ENCODE results near the gene ZNF580.

The ZNF580 gene

DNA sequence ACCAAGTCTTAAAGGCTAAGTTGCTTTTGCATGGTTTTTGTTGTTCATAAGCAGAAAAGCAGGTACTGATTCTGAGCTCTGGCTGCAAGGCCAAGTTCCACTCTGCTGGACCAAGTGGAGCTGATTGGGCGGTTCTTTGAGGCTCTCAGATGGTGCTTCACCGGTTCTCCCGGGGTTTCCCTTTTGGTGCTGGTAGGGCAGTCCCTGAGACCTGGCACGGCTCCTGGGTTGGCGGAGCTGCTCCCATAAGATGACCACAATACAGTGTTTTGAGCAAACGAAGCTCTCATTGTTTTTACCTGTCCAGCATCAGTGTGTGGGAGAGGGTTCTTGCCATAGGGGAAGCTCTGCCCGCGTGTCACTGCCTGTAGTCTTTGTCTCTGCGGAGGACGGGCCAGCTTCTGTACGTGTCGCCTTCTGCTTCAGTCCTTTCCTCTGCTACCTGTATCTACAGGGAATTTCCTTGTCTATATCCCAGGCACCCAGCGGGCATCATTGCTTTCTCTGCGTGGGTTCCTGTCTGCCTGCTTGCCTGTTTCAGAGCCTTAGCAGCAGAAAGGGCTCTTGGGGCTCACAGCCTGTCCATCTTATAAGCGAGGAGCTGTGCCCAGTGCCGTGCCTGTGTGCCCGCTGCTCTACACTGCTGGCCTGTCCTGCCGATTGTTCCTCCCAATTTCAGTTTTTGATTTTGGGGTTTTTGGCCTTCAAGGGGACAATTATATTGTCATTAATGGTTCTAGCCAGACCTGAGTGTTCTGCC, 16.4 kb downstream of the ZNF580 start:
- H3K4me3 ChIP-seq (ENCODE audit: low read depth, low read length) = no peak overlapping the region

DNA sequence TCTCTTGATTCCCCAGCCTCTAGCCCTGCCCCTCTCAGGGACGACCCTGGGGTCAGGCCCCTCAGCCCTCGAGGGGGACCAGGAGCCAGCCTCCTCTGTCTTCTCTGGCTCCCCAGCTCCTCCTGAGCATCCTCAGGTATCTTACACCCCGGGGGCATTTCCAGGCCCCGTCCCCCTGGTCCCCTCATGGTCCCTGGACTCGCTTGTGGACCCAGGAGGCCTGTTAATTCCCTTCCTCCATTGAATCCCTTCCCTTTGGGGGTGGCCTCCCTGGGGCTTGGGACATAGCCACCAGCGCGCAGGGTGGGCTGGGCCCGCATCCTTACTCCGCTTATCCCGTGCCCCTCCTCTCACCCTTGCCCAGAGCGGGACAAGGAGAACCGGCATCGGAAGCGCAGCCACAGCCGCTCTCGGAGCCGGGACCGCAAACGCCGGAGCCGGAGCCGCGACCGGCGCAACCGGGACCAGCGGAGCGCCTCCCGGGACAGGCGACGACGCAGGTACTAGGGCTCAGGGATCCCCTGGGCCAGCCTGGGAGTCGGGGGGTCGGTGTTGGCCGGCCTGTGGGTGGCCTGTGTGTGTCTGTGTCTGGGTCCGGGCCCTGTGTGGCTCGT, 18.2 kb downstream of the ZNF580 start:
- H3K4me3 ChIP-seq (ENCODE audit: low read depth, low read length) = no peak overlapping the region

DNA sequence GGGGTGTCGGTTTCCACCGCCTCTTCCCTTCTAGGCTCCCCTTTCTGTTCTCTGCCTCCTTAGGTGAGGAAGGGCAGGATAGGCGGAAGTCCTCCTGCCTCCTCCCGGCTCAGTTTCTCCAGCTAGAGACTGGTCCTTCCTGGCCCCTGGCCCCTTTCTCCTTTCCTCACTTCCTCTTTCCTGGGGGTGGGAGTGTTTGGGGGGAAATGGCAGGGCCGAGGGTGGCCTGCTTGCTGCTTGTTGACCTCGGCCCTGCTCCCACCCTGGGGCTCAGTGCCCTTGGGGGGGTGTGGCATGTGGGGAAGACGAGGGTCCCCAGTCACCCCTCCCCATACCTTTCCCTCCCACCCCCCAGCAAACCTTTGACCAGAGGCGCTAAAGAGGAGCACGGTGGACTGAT, 19.0 kb downstream of the ZNF580 start:
- H3K4me3 ChIP-seq (ENCODE audit: low read depth, low read length) = no peak overlapping the region

DNA sequence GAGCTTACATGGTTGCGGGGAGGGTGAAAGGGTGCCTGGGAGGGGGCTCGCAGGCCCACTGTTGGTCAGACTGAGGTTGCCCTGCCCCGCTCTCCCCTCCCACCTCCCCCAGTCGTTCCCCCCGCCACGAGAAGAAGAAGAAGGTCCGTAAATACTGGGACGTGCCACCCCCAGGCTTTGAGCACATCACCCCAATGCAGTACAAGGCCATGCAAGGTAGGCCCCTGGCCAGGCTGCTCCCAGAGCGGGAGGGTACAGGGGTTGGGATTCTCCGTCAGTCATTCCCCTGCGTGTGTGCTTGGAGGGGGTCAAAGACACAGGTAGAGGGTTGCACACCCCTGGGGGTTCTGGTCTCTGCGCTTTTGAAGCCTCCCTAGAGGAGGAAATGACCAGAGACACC, 19.6 kb downstream of the ZNF580 start:
- no peak overlapping the region for H3K4me3 ChIP-seq (ENCODE audit: low read depth, low read length)

DNA sequence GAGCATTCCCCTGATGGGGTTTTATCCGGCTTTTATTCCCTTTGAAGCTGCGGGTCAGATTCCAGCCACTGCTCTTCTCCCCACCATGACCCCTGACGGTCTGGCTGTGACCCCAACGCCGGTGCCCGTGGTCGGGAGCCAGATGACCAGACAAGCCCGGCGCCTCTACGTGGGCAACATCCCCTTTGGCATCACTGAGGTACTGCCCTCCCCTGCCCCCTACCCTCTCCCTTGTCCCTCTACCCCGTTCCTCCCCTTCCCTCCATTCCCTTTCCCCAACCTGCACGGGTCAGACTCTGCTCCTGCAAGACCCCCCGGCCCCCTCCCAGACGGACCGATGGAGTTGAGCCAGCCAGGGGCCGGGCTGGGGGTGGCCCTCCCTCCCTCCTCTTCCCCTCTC, 20.2 kb downstream of the ZNF580 start:
- H3K4me3 ChIP-seq (ENCODE audit: low read depth, low read length) = no peak overlapping the region

DNA sequence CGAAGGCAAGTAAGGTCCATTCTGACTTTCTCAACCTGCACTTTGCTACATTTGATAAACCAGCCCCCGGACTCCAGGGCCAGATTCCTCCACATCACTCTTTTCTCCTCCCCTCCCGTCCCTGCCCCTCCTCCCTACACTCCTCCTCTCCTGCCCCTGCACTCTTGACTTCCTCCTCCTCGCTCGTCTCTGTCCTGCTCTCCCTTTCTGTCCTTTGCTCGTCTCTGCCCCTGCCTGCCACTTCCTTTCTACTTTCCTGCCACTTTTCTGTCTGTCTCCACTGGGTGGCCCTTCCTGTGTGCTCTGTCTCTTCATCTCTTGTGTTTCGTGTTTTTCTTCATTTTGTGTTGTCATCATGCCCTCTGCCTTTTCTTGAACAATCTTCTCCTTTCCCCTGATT, 21.0 kb downstream of the ZNF580 start:
- H3K4me3 ChIP-seq (ENCODE audit: low read depth, low read length) = no peak overlapping the region

DNA sequence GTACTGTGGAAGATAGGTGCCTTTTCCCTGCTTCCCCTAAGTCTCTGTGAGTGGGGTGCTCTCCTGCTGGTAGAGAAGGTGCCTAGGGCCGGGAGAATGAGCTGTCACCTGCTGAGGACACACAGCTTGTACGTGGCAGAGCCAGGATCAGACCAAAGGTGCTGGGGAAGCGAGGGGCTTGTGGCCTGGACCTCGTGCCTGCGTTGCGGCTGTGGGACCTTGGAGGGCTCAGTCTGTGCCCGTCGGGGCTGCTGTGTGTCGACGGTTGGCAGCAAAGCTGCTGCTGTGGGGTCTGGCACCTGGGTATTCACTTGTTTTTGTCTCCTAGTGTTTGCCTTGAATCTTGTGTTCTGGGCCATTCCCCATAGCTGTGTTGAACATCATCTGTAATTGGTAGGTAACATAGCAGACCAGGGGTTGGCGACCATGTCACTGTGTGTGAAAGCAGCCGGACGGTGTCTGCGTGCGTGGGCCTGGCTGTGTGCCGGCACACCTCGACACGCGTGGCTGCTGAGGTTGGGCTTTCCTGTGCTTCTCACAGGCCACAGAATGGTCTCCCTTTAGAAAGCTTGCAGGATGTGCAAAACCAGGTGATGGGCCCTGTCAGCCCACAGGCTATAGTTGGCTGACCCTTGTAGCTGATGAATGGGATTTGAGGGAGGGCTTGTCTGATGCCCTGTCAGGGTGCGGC, 23.2 kb downstream of the ZNF580 start:
- H3K4me3 ChIP-seq (ENCODE audit: low read depth, low read length) = no peak overlapping the region

DNA sequence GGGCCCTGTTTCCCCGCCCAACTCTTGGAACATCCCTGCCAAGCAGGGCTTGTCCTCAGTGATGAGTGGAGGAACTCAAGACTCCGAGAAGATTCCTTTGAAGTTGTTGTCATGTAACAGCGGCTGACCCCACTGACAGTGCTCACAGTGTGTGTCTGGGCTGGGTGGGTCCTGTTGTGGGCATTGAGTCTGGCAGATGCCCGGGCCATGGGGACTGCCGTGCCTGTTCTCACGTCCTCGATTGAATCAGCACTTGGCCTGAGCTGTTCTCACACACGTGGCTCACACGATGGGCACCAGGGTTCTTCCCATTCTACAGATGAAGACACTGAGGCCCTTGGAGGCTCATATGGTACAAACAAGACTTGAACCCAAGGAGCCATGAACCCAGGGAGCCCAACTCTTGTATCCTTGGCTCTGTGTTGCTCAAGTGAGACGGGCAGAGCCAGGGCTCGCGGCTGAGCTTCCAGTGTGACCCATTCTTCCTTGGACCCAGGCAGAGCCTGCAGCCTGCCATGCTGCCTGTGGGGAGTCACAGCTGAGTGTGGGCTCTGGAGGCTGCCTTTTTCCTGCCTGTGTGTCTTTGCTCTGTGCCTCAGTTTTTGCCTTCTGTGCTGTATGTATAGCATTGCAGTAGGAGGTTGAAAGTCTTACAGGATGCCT, 25.7 kb downstream of the ZNF580 start:
- H3K4me3 ChIP-seq (ENCODE audit: low read depth, low read length) = no peak overlapping the region

DNA sequence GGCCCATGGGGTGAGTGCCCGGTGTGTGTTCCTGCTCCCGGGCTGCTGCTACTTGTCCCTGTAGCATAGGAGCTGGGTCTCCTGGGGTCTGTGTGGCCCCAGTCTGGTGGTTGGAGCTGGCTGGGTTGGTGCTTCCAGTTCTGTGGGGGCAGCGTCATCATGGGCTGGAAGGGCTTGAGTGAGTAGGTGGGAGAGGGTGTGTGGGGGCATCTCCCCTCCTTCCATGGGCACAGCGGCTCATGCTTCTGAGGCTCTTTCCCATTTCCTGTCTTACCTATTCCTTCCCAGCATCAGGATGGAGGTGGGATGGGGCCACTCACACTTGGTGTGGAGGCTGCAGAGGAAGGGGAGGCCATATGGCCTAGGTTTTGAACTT, 26.2 kb downstream of the ZNF580 start:
- H3K4me3 ChIP-seq (ENCODE audit: low read depth, low read length) = no peak overlapping the region

DNA sequence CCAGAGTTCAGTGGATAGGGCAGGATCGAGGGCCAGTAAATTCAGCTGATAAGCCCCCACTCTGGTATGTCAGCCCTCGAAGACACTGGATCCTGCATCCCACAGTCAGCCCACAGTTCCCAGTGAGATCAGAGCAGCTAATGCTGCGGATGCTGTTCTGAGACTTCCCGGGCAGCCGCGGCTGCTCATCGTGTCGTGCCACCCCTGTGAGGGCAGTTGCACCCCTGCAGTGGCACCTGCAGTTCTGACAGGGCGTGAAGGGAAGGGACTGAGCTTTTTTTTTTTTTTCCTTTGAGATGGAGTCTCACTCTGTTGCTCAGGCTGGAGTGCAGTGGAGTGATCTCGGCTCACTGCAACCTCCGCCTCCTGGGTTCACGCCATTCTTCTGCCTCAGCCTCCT, 26.7 kb downstream of the ZNF580 start:
- H3K4me3 ChIP-seq (ENCODE audit: low read depth, low read length) = no peak overlapping the region

DNA sequence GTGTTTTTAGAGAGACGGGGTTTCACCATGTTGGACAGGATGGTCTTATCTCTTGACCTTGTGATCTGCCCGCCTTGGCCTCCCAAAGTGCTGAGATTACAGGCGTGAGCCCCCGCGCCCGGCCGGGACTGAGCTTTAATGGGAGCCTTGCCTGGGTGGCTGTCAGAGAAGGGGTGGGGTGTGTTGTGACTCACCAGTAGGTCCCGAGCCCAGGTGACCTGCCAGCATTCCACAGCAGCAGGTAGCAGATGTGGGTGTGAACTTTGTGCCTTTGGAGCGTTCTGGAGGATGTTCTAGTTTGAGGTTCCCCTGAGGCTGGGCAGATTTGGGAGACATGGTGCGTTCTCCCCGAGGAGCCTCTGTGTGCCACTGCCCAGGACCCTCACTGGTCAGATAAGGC, 27.2 kb downstream of the ZNF580 start:
- H3K4me3 ChIP-seq (ENCODE audit: low read depth, low read length) = no peak overlapping the region

DNA sequence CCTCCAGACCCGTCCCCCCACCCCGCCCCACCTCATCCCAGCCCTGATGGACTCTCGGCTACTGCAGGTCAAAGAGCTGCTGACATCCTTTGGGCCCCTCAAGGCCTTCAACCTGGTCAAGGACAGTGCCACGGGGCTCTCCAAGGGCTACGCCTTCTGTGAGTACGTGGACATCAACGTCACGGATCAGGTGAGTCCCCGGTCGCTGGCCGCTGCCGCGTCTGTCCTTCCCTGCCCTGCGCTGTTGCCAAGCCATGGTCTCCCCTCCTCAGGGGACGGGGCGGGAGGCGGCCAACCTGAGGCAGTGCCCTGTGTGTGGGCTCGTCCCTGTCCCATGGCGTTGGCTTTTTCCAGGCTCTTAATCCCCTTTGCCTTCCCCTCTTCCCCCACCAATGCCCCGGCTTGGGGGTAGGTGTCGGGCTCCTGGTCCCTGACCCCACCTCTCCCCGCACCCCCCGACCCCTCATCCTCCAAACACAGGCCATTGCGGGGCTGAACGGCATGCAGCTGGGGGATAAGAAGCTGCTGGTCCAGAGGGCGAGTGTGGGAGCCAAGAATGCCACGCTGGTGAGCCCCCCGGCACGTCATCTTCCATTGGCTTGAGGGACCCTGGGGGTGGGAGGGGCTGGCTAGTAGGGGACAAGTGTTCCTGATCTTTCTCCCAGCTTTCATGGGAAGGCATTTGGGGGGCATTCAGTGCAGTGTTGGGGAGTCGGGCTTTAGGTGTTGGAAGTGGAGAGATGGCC, 28.0 kb downstream of the ZNF580 start:
- H3K4me3 ChIP-seq (ENCODE audit: low read depth, low read length) = no peak overlapping the region

DNA sequence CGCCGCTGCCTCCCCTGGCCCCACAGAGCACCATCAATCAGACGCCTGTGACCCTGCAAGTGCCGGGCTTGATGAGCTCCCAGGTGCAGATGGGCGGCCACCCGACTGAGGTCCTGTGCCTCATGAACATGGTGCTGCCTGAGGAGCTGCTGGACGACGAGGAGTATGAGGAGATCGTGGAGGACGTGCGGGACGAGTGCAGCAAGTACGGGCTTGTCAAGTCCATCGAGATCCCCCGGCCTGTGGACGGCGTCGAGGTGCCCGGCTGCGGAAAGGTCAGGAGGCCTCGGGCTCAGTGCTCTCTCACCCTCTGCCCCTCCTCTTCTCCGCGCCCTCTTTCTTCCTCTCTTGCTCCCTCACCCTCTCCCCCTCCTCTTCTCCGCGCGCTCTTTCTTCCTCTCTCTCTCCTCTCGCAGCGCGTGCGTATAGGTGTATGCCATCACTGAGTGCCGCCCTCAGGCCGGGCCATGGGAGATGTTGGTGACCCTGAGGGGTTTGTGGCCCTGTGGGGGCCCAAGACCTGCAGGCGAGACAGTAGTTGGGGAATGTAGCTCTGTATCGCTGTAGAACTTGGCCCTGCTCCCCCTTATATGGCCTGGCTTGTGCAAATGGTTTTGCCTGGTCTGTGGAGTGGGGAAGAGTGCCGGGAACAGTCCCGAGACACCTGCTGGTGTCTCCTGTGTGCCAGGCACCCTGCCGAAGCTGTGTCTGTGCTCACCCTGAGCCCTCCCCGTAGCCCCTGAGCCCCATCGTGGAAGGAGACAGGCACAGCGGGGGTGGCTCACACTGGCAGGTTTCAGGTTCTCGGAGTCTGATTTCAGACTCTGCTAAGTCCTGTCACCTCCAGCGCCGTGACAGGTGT, 28.8 kb downstream of the ZNF580 start:
- H3K4me3 ChIP-seq (ENCODE audit: low read depth, low read length) = no peak overlapping the region

DNA sequence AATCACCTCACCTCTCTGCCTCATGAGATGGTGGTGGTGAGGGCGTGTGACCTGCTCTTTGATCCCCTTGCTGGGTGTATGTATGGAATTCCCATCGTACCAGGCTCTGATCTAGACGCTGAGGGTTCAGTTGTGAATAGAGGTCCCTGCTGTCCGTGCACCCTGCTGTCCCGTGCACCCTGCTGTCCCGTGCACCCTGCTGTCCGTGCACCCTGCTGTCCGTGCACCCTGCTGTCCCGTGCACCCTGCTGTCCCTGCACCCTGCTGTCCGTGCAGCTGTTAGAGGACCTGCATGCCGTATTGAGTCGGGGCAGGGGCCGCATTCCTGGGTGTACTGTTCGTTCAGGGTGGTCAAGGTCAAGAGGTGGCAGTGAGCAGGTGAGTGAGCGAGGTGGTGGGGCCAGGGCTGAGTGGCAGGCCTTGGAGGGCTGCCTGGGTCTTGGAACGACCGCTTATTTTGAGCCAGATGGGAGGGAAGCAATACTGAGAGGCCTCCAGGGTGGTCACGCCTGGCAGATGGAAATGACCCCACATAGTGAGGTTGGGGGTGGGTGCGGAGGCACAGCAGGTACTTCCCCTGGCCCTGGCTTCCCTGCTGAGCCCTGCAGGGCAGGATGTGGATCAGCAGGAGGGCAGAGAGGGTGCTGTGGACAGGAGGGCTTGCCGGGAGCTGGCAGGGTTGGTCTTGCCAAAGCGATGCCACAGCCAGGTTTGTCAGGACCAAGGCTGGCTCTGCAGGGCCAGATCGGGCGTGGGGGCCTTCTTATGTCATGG, 29.7 kb downstream of the ZNF580 start:
- H3K4me3 ChIP-seq (ENCODE audit: low read depth, low read length) = no peak overlapping the region

DNA sequence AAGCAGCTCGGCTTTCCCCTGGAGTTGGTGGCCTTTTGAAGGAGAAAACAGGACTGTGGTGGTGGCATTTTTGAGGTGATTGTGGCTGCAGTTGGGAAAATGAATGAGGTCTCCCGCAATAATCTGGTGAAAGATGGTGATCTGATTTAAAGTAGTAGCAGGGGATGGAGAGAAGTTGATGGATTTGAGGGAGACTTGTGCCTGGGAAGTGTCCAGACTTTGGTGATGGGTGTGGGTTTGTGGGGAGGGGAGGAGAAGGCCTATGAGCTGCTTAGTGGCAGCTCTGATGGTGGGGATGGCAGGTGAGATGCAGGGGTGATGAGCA, 30.2 kb downstream of the ZNF580 start:
- no peak overlapping the region for H3K4me3 ChIP-seq (ENCODE audit: low read depth, low read length)

DNA sequence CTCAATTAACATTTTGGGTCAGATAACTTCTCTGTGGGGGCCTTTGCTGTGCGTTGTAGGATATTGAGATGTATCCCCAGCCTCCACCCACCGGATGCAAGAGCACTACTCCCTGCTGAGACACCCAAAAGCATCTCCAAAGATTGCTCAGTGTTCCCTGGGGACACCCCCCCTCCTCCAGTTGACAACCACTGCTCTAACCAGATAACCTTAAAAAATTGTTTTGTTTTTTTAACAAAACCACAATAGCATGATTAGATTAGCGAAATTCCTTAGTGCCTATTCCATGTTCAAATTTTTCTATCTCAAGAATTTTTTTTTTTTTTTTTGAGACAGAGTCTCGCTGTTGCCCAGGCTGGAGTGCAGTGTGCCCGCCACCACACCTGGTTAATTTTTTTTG, 31.6 kb downstream of the ZNF580 start:
- H3K4me3 ChIP-seq (ENCODE audit: low read depth, low read length) = no peak overlapping the region

DNA sequence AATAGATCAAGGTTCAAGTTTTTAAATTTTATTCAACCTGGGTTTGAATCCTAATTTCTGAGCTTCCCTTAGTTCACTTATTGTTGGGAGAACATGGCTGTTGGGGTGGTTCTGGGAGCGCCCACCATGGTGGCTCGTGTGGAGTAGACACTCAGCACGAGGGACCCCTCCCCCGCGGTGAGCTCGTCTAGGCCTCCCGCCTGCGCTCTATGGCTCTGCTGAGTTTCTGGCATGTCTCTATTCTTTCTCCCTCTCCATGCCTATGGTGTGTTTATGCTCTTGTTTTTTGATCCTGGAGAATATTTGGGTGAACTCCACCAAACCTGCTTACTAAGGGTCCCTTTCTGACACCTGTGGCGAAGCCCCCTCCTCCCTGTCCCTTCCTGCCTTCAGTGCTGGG, 32.7 kb downstream of the ZNF580 start:
- no peak overlapping the region for H3K4me3 ChIP-seq (ENCODE audit: low read depth, low read length)

DNA sequence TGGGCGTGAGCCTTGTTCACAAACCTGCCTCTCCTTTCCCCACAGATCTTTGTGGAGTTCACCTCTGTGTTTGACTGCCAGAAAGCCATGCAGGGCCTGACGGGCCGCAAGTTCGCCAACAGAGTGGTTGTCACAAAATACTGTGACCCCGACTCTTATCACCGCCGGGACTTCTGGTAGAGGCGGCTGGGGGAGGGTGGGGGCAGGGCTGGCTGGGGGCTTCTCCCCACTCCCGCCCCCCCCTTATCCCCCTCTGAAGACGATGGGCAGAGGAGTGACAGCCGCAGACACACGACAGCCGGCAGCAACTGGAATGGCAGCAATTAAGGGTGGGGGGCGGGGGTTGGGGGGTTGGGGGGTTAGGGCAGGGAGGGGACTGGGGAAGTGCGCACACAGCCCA, 33.1 kb downstream of the ZNF580 start:
- no peak overlapping the region for H3K4me3 ChIP-seq (ENCODE audit: low read depth, low read length)

DNA sequence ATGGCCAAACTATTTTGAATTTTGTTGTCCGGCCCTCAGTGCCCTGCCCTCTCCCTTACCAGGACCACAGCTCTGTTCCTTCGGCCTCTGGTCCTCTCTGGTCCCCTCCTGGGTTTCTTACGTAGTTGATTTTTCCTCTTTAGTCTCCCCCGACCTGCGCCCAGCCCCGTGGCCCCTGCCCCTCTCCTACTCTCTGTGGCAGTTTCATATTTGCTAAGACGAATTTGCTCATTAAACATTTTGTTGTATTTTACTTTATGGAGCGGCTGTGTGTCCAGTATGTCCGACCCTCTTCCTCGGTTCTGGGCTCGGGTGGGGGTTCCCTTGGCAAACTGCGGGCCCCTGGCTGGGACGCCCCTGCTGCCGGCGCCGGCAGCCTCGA, 33.6 kb downstream of the ZNF580 start:
- peak overlapping the region; percentile 94 for H3K4me3 ChIP-seq (ENCODE audit: low read depth, low read length)
